NCI-H774 (cell line): Measurements from ENCODE around the gene C7.

Experiments used
- DNase-seq: peaks from one replicate; lab custom pipeline; 2025; lab: John Stamatoyannopoulos, UW

Gene C7

DNA sequence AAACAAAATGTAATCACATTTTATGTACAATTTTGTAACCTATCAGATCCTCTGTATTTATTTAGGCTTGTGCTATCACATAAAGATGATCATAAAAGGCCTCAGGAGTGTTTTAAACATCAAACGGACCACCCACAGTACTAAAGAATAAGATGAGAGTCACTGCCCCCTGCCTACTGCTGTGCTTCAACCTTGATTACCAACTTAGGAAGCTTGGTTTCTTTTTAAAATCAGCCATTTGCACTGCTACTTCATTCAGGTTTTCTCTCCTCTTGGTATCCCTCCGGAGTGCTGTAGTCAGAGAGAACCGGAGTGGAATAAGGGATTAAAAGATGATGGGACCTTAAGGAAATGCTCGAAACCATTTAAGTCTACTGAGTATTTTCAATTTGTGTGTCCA, 6.9 kb downstream of the C7 start:
- no peak for DNase-seq

DNA sequence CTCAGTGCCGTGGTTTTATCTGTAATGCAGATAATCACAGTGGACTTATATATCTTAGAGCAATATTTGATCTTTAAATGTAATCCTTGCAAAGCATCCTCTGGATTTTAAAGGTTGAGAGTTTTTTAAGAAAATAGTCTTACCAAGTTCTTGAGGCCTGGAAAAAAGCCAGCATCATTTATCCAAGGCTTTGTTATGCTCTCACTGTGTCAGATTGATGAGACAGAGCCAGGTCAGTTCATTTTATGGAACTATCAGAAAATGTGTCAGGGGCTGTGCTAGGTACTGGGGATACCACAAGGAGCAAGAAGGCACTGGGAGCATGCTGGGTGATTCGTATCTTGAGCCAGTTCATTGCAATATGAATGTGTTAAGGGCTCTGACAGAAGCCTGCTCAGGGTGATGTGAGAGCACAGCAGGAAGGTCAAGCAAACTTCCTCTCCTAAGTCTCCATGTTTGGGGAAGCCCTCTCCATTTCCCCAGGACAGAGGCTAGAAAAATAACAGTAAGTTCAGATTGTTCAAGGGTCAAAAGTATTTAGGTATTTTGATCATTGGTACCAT, 19.7 kb downstream of the C7 start:
- no peak for DNase-seq

DNA sequence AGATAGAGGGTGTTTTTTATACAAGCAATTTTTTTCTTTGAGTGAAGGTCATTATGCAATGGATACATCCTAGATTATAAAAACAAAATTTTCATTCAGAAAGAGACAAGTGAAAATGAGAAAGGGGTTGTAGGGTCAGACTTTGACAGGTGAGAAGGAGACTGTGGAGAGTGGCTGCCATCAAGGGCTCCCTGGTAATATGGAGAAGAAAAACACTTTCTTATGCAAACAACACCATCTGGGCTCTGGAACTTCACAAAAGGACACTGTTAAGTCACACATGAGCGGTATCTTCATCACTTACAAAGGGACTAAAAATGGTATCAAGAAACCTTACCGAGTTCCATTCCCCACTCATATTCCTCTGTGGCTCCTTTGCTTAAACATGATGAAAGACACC, 23.5 kb downstream of the C7 start:
- DNase-seq, result no peak

DNA sequence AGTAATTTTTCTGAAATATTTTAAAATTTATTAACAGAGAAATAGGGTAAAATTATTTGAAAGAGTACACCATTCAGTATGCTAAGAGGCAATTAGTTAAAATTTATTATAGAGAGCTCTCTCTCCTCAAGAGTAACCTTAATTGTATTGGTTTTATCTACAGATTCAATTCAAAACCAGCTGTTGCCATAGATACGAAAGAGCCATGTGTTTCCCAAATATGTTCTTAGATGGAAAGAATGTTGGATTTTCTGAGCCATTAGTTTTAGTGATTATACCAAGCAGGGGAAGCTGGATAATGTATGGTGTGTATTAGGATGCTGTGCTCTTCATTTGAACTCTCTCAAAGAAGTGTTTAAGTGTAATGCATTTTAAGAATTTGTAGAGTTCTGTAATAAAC, 27.8 kb downstream of the C7 start:
- no peak for DNase-seq

GRCh38 chr5:40939753-40940152, 30.5 kb downstream of the C7 start:
- no peak for DNase-seq

DNA sequence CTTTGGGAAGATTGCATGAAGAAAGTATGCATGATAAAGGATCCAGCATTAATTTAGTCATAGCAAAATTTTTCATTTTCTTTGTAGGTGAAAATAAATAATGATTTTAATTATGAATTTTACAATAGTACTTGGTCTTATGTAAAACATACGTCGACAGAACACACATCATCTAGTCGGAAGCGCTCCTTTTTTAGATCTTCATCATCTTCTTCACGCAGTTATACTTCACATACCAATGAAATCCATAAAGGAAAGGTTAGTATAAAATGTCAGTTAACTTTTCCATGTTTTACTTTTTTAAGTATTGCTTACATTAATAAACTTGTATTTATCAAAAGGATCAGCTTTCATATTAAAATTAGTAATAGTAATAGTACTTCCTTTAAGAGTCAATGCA, 35.8 kb downstream of the C7 start:
- no peak for DNase-seq

GRCh38 chr5:40955313-40955712, 46.0 kb downstream of the C7 start:
- no peak for DNase-seq

DNA sequence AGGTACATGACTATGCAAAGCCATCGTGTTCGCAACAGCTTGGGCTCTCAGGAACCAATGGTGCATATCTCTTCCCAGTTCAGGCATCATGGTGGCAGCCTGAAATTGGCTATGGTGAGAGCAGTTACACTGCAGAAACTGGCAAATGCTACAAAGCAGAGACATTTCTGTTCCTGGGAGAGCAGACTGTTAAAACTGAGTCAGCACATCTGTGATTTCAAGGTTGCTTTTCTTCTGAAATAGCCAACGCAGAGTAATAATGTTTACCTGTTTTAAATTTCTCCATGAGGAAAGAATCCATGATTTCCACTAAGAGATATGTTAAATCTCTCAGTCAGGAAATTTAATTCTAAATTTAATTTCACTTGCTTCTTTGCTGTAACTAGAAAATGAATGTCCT, 47.8 kb downstream of the C7 start:
- DNase-seq, result no peak

DNA sequence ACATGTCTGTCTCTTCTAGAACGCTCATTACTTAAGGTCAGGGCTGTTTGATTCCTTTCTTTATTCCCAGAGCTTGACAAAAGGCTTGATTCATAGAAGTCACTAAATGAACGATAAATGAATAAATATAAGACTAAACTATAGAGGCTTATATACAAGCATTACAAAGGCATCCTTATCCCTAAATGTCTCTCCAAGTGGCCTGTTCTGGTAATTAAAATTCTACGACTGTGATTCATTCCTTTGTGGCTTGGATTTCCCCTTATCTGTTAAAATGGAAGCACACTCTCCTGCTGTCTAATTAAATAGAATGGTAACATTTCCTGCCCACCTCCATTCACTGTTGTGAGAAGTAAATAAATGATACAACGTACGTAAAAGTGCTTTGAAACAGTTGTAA, 49.5 kb downstream of the C7 start:
- no peak for DNase-seq

- DNase-seq, result no peak
These were observed 50.7 kb downstream of the C7 start for GRCh38 chr5:40960037-40960436.

DNA sequence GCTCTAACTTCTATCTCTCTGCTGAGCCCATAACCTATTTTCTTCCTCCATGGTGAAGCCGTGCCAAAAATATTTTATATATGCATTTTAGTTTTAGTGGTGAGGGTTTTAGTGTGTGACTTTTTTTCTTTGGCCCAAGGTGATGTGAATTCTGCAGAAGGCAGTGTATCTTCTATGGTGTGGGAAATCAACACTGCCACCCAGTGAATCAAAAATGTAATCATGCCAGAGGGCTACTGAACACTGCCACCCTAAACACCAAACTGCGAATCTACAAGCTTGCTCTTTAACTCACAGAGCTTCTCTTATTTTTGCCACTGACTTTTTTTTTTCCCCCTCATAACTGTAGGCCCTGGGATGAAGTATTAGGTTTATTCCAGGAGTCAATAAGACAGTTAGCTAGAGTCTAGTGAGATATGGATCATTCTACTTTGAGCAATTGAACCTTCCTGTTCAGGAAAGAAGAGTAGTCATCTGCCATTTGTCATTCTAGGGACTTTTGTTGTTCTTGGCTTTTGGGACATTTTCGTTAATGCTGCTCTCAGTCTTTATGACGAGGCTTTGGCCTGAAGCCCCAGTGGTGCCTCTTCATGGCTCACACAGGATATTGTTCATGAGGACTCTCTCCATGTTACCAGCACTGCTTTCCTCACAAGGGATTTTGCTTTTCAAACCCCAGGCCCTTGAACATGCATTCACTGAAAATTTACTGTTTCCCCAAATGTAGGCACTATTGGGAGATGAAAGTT, 53.1 kb downstream of the C7 start:
- DNase-seq, result no peak

- DNase-seq, result no peak
These were observed 63.1 kb downstream of the C7 start for GRCh38 chr5:40972434-40972833.

DNA sequence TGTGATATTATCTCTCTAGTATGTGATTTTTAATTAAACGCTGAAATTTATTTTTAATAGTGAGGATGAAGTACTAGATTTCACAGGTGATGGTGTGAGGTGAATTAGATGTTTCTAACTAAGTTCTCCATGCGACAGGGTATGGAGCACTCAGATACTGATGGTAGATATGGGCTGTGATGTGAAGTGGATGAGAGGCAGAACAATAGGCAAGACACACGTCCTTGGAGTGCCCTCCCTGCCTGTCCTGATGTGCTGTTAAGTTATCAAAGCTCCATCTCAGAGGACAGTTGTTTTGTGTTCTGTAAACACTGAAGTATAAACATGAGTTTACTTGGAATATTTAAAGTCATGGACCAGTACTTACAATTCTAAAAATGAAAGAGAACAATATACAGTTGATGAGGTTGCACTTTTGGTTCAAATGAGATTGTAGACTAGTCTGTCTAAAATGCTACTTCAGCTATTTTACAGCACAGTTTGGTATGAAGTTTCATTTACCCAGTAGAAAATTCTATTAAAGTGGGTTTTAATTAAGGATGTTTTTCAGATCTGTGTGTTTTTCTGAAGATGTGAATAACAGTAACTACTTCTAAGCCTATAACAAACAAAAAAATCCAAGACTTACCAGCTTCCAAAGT, 64.2 kb downstream of the C7 start:
- DNase-seq, result no peak

GRCh38 chr5:40976041-40976440, 66.7 kb downstream of the C7 start:
- DNase-seq, result no peak

DNA sequence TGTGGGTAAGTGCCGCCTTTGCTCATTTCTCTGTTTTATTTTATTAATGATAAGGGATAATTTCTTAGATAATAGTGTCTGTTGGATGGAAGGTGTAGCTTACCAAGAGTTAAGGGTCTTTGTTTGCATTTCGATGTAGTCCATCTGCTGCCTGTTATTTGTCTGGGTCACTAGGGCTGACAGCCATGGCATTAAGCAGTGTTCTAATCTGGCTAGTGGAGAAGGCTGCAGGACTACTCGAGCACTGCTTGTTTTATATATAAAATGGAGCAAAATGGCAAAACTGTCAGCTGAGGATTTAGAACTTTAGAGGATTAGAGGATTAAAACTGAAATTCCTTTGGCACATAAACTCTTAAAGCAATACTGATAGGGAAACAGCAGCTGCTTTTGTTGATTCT, 67.5 kb downstream of the C7 start:
- DNase-seq, result no peak

DNA sequence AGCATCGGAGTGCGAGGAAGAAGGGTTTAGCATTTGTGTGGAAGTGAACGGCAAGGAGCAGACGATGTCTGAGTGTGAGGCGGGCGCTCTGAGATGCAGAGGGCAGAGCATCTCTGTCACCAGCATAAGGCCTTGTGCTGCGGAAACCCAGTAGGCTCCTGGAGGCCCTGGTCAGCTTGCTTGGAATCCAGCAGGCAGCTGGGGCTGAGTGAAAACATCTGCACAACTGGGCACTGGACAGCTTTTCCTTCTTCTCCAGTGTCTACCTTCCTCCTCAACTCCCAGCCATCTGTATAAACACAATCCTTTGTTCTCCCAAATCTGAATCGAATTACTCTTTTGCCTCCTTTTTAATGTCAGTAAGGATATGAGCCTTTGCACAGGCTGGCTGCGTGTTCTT, 72.1 kb downstream of the C7 start:
- no peak for DNase-seq

- no peak for DNase-seq
These were observed 74.5 kb downstream of the C7 start for GRCh38 chr5:40983781-40984180.

GRCh38 chr5:40984884-40985283, 75.6 kb downstream of the C7 start:
- no peak for DNase-seq

DNA sequence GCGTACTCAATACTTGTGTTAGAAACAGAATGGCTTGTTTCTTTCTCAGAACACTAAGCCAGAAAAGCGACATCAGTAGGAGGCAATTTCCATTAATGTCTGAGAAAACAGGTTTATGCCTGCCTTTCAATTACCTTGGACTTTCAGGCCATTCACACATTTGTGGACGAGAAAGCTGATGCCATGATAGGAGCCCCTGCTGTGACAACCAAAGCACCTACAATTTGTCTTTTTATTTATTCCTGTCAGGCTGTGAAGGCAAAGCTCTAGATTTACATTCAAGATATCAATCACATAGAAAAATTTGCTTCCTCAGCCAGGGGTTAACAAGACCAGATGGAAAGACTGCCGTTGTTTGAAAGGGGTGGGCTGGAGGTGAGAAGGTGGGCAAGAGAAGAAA, 76.2 kb downstream of the C7 start:
- DNase-seq, result no peak

GRCh38 chr5:40986666-40987065, 77.4 kb downstream of the C7 start:
- no peak for DNase-seq

GRCh38 chr5:40987349-40987748, 78.1 kb downstream of the C7 start:
- no peak for DNase-seq

DNA sequence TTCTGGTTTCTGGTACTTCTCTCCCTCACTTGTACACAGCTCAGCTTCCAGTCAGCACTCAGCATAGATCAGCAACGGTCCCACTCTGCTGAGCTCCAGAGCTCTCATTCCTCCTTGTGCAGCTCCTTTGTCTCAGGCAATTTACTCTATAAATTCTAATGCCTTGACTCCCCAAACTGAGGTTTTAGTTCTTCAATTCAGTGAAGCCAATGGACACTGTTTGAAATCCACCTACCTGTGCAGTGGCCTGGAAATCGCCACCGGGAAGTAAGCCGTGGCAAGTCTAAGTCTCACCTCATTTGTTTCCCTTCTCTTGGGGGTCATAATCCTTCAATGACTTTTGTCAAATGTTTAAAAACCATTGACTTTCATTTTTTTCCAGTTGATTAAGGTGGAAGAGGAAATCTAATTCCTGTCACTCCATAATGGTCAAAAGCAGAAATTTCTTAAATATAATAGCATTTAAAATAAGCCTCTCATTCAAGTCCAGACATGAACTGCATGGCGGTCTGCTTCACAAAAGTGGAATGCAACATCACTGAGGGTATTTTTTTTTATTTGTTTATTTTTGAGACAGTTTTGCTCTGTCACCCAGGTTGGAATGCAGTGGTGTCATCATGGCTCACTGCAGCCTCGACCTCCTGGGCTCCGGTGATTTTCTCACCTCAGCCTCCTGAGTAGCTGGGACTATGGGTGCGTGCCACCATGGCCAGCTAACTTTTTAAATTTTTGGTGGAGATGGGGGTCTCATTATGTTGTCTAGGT, 79.6 kb downstream of the C7 start:
- no peak for DNase-seq
